A549 (cell line): Measurements from ENCODE around the gene ZBTB22. TPM values are rescaled to one million over a fixed set of nuclear protein-coding genes. Genes with fewer than 3 reads are reported as not detected.
"Not testable (repeated sequence)": the region's sequence is repeated elsewhere in the genome, so short reads cannot be mapped to it uniquely, and the experiment has no call there.

Source experiments
- ATAC-seq, 2 experiments: fragments of 200-7000 bp in 1 of 2; fragments of >200 bp in 1 of 2; cut with Nextera tagmentation in 1 of 2; cut with Tn5 transposase in 1 of 2; 3 replicates each; pipeline versions ENCODE4 v1.8.0 to v1.9.1; 2018 to 2020; ENCODE audit warnings: mild to moderate bottlenecking in 1 of 2, moderate library complexity in 1 of 2
- CTCF ChIA-PET: fragments of 300-600 bp; sonication (Branson Sonifier 250); formaldehyde crosslinking; extraction: SDS; loops from one replicate; lab custom pipeline; 2021; ENCODE audit warnings: antibody characterized with exemption, inconsistent platforms; lab: Yijun Ruan, JAX
- POLR2A ChIA-PET: fragments of 350-600 bp; formaldehyde crosslinking; extraction: SDS; loops from one replicate; lab custom pipeline; 2021; ENCODE audit warnings: antibody characterized with exemption, inconsistent platforms; lab: Yijun Ruan, JAX
- DNase-seq, 2 experiments: peaks; one replicate each; pipeline versions ENCODE4 v3.0.0 to v3.0.0-alpha.2; 2011 to 2016; ENCODE audit warnings: low read depth in 1 of 2, low spot score in 1 of 2
- FAIRE-seq: peaks from 2 replicates; lab custom pipeline; 2011; peaks lifted over from hg19 to GRCh38; lab: Jason Lieb, UNC
- H3K27ac ChIP-seq, 2 experiments: fragments of >200 bp; sonication (Bioruptor Twin); formaldehyde crosslinking; 3 replicates each; pipeline ENCODE4 v1.5.1; 2016 to 2017
- H3K4me1 ChIP-seq: fragments of >200 bp; sonication (Bioruptor Twin); formaldehyde crosslinking; 3 replicates; pipeline ENCODE4 v1.6.1; 2016
- H3K4me2 ChIP-seq: fragments of >200 bp; sonication (Bioruptor Twin); formaldehyde crosslinking; 3 replicates; pipeline ENCODE4 v1.6.1; 2016
- H3K4me3 ChIP-seq: fragments of >200 bp; sonication (Bioruptor Twin); formaldehyde crosslinking; 3 replicates; pipeline ENCODE4 v1.5.1; 2016
- H3K9me3 ChIP-seq: fragments of >200 bp; sonication (Bioruptor Twin); formaldehyde crosslinking; 3 replicates; pipeline ENCODE4 v1.6.1; 2016
- CBX2 ChIP-seq: fragments of 200-600 bp; sonication (generic); IDR thresholded peaks from 2 replicates; pipeline ENCODE4 v1.6.1; 2016; ENCODE audit warnings: low read depth, mild to moderate bottlenecking, borderline replicate concordance
- FOXS1 ChIP-seq: fragments of 250-450 bp; sonication (Bioruptor Pico); IDR thresholded peaks from 2 replicates; pipeline ENCODE4 v1.5.0; 2020; ENCODE audit warnings: mild to moderate bottlenecking, moderate library complexity
- GATA3 ChIP-seq: IDR thresholded peaks from 2 replicates; pipeline ENCODE4 v1.6.1; 2012; ENCODE audit warnings: borderline replicate concordance
- HEYL ChIP-seq: fragments of 250-450 bp; sonication (Bioruptor Pico); IDR thresholded peaks from 2 replicates; pipeline ENCODE4 v1.8.0; 2021; ENCODE audit warnings: mild to moderate bottlenecking, moderate library complexity
- POLR2A ChIP-seq: IDR thresholded peaks from 2 replicates; pipeline ENCODE4 v1.6.1; 2012; ENCODE audit warnings: mild to moderate bottlenecking, low read length
- RAD21 ChIP-seq, 2 experiments: fragments of >200 bp in 1 of 2; sonication (Bioruptor Twin) in 1 of 2; formaldehyde crosslinking in 1 of 2; IDR thresholded peaks in 1 of 2; conservative IDR thresholded peaks in 1 of 2; 2 replicates in 1 of 2; 3 replicates in 1 of 2; pipeline ENCODE4 v1.6.1; 2012 to 2018; ENCODE audit warnings: inconsistent platforms in 1 of 2
- RARB ChIP-seq: fragments of 250-450 bp; sonication (Bioruptor Pico); IDR thresholded peaks from 2 replicates; pipeline ENCODE4 v1.8.0; 2021; ENCODE audit warnings: mild to moderate bottlenecking, moderate library complexity
- RFX5 ChIP-seq: fragments of 450-650 bp; IDR thresholded peaks from 2 replicates; pipeline ENCODE4 v1.7.1; 2014; ENCODE audit warnings: antibody characterized with exemption, mild to moderate bottlenecking, moderate library complexity
- ZC3H11A ChIP-seq: fragments of 450-650 bp; IDR thresholded peaks from 2 replicates; pipeline ENCODE4 v1.6.1; 2014; ENCODE audit warnings: antibody characterized with exemption, mild to moderate bottlenecking
- WGBS: methylation state at CpG from one replicate; pipeline ENCODE4 v1.1.6; 2017; ENCODE audit errors: missing lambda C conversion rate; 5-methylcytosine and 5-hydroxymethylcytosine counted together
- polyA plus RNA-seq, 4 experiments: library from polyadenylated mRNA; depleted of rRNA in 3 of 4; stranded (reverse); fragments of >200 nt; fragmentation: RNase III in 1 of 4; extraction: RNeasy Plus Mini Kit Qiagen cat#74134 plus additional on column Dnase treatment in 1 of 4; gene quantifications; 2 replicates in 3 of 4; 3 replicates in 1 of 4; pipeline ENCODE4 v1.2.3, GENCODE V29; 2011 to 2017
- TF ChIP-seq, protein P1 (sequence below): fragments of 250-450 bp; sonication (Bioruptor Pico); IDR thresholded peaks from 2 replicates; pipeline ENCODE4 v1.5.0; 2021; ENCODE audit warnings: mild to moderate bottlenecking, moderate library complexity, borderline replicate concordance
- TF ChIP-seq, protein P2 (sequence below): fragments of >200 bp; sonication (Bioruptor Twin); formaldehyde crosslinking; IDR thresholded peaks from 3 replicates; pipeline ENCODE4 v1.5.1; 2016

The ZBTB22 gene
- polyA plus RNA-seq, 2 of the 4 experiments (the other 2 are of a cell fraction): 3.2 to 8.3 TPM

GRCh38 chr6:33356295-33356694, 38.8 kb upstream of the ZBTB22 start:
- CTCF ChIA-PET: no interaction called here

DNA sequence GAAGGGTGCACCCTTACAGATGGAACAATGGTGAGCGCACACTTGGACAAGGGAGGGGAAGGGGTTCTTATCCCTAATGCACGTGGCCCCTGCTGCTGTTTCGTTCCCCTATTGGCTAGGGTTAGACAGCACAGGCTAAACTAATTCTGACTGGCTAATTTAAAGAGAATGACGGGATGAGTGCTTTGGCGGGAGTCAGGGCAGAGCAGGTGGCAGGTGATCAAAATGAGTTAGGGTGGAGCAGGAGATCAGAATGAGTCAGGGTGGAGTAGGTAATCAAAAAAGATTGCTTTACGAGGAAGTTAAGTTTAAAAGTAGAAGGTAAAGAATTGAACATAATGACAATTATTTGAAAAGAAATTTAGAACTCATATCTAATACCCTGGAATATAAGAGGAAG, 38.3 kb upstream of the ZBTB22 start:
- H3K27ac ChIP-seq, DNase-seq, CTCF ChIA-PET, H3K4me2 ChIP-seq, H3K9me3 ChIP-seq, ATAC-seq, H3K4me1 ChIP-seq, POLR2A ChIA-PET, FAIRE-seq, H3K4me3 ChIP-seq: not testable (repeated sequence)
- WGBS: 74% methylated on average over 6 of the region's 6 CpGs

More at GRCh38 chr6:33356295-33356694, 38.8 kb upstream of the ZBTB22 start:
- ATAC-seq (no peak), DNase-seq (no peak), FAIRE-seq (no peak)
- TF ChIP-seq, protein P1, sequence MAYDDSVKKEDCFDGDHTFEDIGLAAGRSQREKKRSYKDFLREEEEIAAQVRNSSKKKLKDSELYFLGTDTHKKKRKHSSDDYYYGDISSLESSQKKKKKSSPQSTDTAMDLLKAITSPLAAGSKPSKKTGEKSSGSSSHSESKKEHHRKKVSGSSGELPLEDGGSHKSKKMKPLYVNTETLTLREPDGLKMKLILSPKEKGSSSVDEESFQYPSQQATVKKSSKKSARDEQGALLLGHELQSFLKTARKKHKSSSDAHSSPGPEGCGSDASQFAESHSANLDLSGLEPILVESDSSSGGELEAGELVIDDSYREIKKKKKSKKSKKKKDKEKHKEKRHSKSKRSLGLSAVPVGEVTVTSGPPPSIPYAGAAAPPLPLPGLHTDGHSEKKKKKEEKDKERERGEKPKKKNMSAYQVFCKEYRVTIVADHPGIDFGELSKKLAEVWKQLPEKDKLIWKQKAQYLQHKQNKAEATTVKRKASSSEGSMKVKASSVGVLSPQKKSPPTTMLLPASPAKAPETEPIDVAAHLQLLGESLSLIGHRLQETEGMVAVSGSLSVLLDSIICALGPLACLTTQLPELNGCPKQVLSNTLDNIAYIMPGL (CRISPR knock-in tag): no peak
- no peak for TF ChIP-seq RARB (CRISPR knock-in tag)
- no peak for TF ChIP-seq RAD21 (conservative IDR thresholded peaks at IDR 0.05 in 1 of 2, IDR thresholded peaks at IDR 0.05 in 1 of 2)
- no peak for TF ChIP-seq GATA3
- TF ChIP-seq FOXS1: no peak
- TF ChIP-seq ZC3H11A: no peak
- H3K4me1 ChIP-seq: peaks cover 6% of the 10 kb centered on the region; the same call in 2 of the 3 replicates
- 0 out of 6 replicates have a peak overlapping the region, but pooled peaks of 1 of the 2 experiments have one; percentile 17 for H3K27ac ChIP-seq
- POLR2A ChIA-PET: no interaction called here
- H3K4me2 ChIP-seq: no peak overlapping the region
- 92% methylated on average over 2 of the region's 3 CpGs for WGBS
- no peak overlapping the region for H3K4me3 ChIP-seq
- no peaks in the 10 kb centered on the region for H3K9me3 ChIP-seq

- CTCF ChIA-PET: interaction anchor here (0.5 to 1.1 kb wide), 3 partner anchors 9 to 19 kb away, joined by 3 to 4 read pairs (median 3); a partner anchor contains a TSS
- Histone ChIP-seq H3K4me2 (no peak overlapping the region), H3K27ac (no peak overlapping the region)
- TF ChIP-seq, protein P2, sequence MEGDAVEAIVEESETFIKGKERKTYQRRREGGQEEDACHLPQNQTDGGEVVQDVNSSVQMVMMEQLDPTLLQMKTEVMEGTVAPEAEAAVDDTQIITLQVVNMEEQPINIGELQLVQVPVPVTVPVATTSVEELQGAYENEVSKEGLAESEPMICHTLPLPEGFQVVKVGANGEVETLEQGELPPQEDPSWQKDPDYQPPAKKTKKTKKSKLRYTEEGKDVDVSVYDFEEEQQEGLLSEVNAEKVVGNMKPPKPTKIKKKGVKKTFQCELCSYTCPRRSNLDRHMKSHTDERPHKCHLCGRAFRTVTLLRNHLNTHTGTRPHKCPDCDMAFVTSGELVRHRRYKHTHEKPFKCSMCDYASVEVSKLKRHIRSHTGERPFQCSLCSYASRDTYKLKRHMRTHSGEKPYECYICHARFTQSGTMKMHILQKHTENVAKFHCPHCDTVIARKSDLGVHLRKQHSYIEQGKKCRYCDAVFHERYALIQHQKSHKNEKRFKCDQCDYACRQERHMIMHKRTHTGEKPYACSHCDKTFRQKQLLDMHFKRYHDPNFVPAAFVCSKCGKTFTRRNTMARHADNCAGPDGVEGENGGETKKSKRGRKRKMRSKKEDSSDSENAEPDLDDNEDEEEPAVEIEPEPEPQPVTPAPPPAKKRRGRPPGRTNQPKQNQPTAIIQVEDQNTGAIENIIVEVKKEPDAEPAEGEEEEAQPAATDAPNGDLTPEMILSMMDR: no peak
- TF ChIP-seq RFX5 (no peak), POLR2A (no peak), CBX2 (no peak), HEYL (CRISPR knock-in tag) (no peak)
- TF ChIP-seq, all 56 proteins: peak for 0
- H3K4me1 ChIP-seq: no peaks in the 10 kb centered on the region
- H3K4me3 ChIP-seq: no peak overlapping the region
- no peaks in the 10 kb centered on the region for H3K9me3 ChIP-seq
- POLR2A ChIA-PET: no interaction called here
- FAIRE-seq (no peak), DNase-seq (no peak), ATAC-seq (no peak)
- WGBS: 79% methylated on average over 5 of the region's 5 CpGs
Measured at GRCh38 chr6:33347816-33348215, 30.3 kb upstream of the ZBTB22 start.

- POLR2A ChIA-PET, H3K27ac ChIP-seq, H3K4me2 ChIP-seq, FAIRE-seq, H3K4me3 ChIP-seq, H3K9me3 ChIP-seq, DNase-seq, ATAC-seq, CTCF ChIA-PET, H3K4me1 ChIP-seq: not testable (repeated sequence)
- WGBS: 55% methylated on average over 5 of the region's 5 CpGs
Measured at GRCh38 chr6:33346972-33347371, 29.4 kb upstream of the ZBTB22 start.
